ENCODE measurements around the gene TXNRD2. TPM values are rescaled to one million over a fixed set of nuclear protein-coding genes. Genes with fewer than 3 reads are reported as not detected.

TXNRD2 gene
- total RNA-seq, 1 donor from 2014 or later = 25.7 TPM

DNA sequence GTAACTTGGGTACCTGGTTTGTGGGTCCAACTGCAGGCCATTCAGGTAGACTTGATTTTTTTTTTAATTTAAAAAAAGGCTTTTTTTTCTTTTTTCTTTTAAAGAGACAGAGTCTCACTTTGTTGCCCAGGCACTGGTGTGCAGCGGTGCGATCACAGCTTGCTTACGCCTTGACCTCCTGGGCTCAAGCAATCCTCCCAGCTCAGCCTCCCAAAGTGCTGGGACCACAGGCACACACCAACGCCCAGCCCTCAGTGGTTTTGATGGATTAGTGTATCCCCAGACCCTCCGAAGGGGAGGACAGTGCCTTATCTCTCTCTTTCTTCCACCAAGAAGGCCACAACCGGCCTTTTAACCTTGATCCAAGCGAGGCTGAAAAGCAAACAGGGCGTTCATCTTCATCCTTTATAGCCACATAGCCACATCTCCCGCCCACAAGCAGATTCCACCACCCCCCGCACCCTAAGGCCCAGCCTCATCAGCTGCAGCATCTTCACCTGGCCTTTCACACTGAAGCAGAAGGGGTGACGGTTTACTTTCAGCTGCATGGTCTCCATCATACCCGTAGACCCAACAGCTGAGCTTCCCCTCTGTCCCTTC lies 17.6 kb downstream of the TXNRD2 start:
- H3K27ac Mint-ChIP-seq (ENCODE audit: unreplicated experiment) = no peak overlapping the region
- FAIRE-seq = no peak

DNA sequence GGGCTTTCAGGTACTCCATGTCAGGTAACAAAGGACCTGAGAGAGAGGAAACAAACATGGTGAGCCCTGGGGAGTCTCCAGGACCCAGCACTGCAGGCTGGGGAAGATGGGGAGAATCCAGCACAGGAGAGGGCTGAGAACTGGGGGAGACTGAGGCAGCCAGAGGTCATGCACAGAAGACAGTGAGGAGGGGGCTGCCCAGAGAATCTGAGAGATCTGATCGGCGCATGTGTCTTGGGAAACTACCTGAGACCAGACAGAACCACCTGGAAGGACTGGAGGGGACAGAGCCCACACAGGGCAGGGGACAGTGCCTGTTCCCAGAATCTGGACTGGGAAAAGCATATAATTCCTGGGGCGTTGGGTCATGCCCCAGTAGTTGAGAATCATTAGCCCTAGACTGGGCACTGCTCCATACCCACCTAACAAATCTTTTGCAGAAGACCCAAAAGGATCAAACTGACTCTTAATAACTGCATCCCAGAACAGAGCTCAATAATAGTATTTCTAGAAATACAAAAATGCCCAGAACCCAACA lies 20.0 kb downstream of the TXNRD2 start:
- Histone ChIP-seq H3K4me1 (ENCODE audit: insufficient read depth, low read length) (no peaks in the 10 kb centered on the region), H3K9ac (ENCODE audit: low read length) (no peak overlapping the region), H3K4me2 (ENCODE audit: low read length) (no peak overlapping the region), H2AFZ (ENCODE audit: low read depth, low read length) (no peak overlapping the region), H3K4me3 (ENCODE audit: insufficient read depth, low read depth, low read length) (no peak overlapping the region), H3K36me3 (ENCODE audit: insufficient read depth, low read length) (no peaks in the 10 kb centered on the region), H3K27ac (ENCODE audit: low read depth, low read length) (no peak overlapping the region), H3K27me3 (ENCODE audit: insufficient read depth, low read length) (no peaks in the 10 kb centered on the region), H3K9me3 (ENCODE audit: insufficient read depth, low read depth, low read length) (no peaks in the 10 kb centered on the region), H3K79me2 (ENCODE audit: insufficient read depth, low read length) (no peaks in the 10 kb centered on the region), H4K20me1 (ENCODE audit: insufficient read depth, low read length) (peaks cover 5% of the 10 kb centered on the region)
- Mint-ChIP-seq H3K9me3 (ENCODE audit: unreplicated experiment) (no peaks in the 10 kb centered on the region), H3K36me3 (ENCODE audit: low read depth, unreplicated experiment) (peaks cover 3% of the 10 kb centered on the region), H3K27ac (ENCODE audit: unreplicated experiment) (no peak overlapping the region), H3K27me3 (ENCODE audit: low read depth, unreplicated experiment) (peaks cover 10% of the 10 kb centered on the region), H3K4me3 (ENCODE audit: unreplicated experiment) (no peak overlapping the region), H3K4me1 (ENCODE audit: low read depth, unreplicated experiment) (no peaks in the 10 kb centered on the region)
- DNase-seq (ENCODE audit: low read depth) (no peak), FAIRE-seq (no peak)
- TF ChIP-seq, protein P1, sequence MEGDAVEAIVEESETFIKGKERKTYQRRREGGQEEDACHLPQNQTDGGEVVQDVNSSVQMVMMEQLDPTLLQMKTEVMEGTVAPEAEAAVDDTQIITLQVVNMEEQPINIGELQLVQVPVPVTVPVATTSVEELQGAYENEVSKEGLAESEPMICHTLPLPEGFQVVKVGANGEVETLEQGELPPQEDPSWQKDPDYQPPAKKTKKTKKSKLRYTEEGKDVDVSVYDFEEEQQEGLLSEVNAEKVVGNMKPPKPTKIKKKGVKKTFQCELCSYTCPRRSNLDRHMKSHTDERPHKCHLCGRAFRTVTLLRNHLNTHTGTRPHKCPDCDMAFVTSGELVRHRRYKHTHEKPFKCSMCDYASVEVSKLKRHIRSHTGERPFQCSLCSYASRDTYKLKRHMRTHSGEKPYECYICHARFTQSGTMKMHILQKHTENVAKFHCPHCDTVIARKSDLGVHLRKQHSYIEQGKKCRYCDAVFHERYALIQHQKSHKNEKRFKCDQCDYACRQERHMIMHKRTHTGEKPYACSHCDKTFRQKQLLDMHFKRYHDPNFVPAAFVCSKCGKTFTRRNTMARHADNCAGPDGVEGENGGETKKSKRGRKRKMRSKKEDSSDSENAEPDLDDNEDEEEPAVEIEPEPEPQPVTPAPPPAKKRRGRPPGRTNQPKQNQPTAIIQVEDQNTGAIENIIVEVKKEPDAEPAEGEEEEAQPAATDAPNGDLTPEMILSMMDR (IDR thresholded peaks at IDR 0.05; ENCODE audit: insufficient read depth, low read depth, low read length) = no peak
- no peak for TF ChIP-seq EZH2 (IDR thresholded peaks at IDR 0.05; ENCODE audit: insufficient read depth, low read length)

More for the DNA sequence above, 17.6 kb downstream of the TXNRD2 start:
- Mint-ChIP-seq H3K4me1 (ENCODE audit: low read depth, unreplicated experiment) (no peaks in the 10 kb centered on the region), H3K9me3 (ENCODE audit: unreplicated experiment) (no peaks in the 10 kb centered on the region), H3K27me3 (ENCODE audit: low read depth, unreplicated experiment) (peaks cover 10% of the 10 kb centered on the region), H3K36me3 (ENCODE audit: low read depth, unreplicated experiment) (peaks cover 7% of the 10 kb centered on the region), H3K4me3 (ENCODE audit: unreplicated experiment) (no peak overlapping the region)
- no peak overlapping the region for H3K4me3 ChIP-seq (ENCODE audit: insufficient read depth, low read depth, low read length)
- H3K36me3 ChIP-seq (ENCODE audit: insufficient read depth, low read length) = no peaks in the 10 kb centered on the region
- H3K9me3 ChIP-seq (ENCODE audit: insufficient read depth, low read depth, low read length) = no peaks in the 10 kb centered on the region
- peaks cover 5% of the 10 kb centered on the region for H4K20me1 ChIP-seq (ENCODE audit: insufficient read depth, low read length)
- H2AFZ ChIP-seq (ENCODE audit: low read depth, low read length) = no peak overlapping the region
- H3K27me3 ChIP-seq (ENCODE audit: insufficient read depth, low read length) = no peaks in the 10 kb centered on the region
- TF ChIP-seq, protein P1 (IDR thresholded peaks at IDR 0.05; ENCODE audit: insufficient read depth, low read depth, low read length) = no peak
- no peak for TF ChIP-seq EZH2 (IDR thresholded peaks at IDR 0.05; ENCODE audit: insufficient read depth, low read length)
- no peaks in the 10 kb centered on the region for H3K4me1 ChIP-seq (ENCODE audit: insufficient read depth, low read length)
- no peaks in the 10 kb centered on the region for H3K79me2 ChIP-seq (ENCODE audit: insufficient read depth, low read length)
- no peak overlapping the region for H3K9ac ChIP-seq (ENCODE audit: low read length)
- H3K27ac ChIP-seq (ENCODE audit: low read depth, low read length) = no peak overlapping the region
- no peak for DNase-seq (ENCODE audit: low read depth)
- no peak overlapping the region for H3K4me2 ChIP-seq (ENCODE audit: low read length)

DNA sequence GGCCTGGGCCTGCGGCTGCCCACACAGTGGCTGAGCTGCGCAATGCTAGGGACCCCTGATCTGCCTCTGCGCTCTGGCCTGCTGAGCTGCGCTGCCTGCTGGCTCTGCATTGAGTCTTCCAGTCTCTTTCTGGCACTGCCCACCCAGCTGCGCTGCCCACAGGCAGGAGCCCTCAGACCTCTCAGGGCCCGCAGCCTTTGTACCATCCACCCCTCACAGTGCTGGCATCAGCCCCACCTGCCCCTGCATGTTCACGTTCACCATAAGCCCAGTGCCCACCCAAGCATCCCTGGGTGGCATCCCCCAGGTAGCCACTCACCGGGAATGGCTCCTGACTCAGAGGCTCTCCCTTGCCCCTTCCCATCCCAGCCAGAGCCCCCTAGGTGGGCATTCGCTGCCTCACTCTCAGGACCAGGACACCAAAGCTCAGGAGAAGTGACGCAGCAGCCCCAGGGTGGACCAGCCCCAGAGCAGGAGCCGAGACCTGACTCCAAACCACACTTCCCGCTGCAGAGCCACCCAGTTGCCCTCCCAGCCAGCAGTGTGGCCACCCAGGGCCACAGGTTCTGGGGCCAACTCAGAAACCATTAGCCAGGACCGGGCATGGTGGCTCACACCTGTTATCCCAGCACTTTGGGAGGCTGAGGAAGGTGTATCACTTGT lies 21.8 kb downstream of the TXNRD2 start:
- H3K4me1 ChIP-seq (ENCODE audit: insufficient read depth, low read length) = no peaks in the 10 kb centered on the region
- Mint-ChIP-seq H3K27me3 (ENCODE audit: low read depth, unreplicated experiment) (peaks cover 14% of the 10 kb centered on the region), H3K27ac (ENCODE audit: unreplicated experiment) (no peak overlapping the region), H3K4me3 (ENCODE audit: unreplicated experiment) (no peak overlapping the region), H3K4me1 (ENCODE audit: low read depth, unreplicated experiment) (no peaks in the 10 kb centered on the region), H3K36me3 (ENCODE audit: low read depth, unreplicated experiment) (peaks cover 11% of the 10 kb centered on the region), H3K9me3 (ENCODE audit: unreplicated experiment) (peaks cover under 1% of the 10 kb centered on the region)
- no peak overlapping the region for H3K27ac ChIP-seq (ENCODE audit: low read depth, low read length)
- no peaks in the 10 kb centered on the region for H3K9me3 ChIP-seq (ENCODE audit: insufficient read depth, low read depth, low read length)
- no peaks in the 10 kb centered on the region for H3K79me2 ChIP-seq (ENCODE audit: insufficient read depth, low read length)
- H3K9ac ChIP-seq (ENCODE audit: low read length) = no peak overlapping the region
- H3K36me3 ChIP-seq (ENCODE audit: insufficient read depth, low read length) = no peaks in the 10 kb centered on the region
- TF ChIP-seq, protein P1 (IDR thresholded peaks at IDR 0.05; ENCODE audit: insufficient read depth, low read depth, low read length) = no peak
- no peaks in the 10 kb centered on the region for H3K27me3 ChIP-seq (ENCODE audit: insufficient read depth, low read length)
- no peak overlapping the region for H3K4me3 ChIP-seq (ENCODE audit: insufficient read depth, low read depth, low read length)
- no peak for FAIRE-seq
- peaks cover 5% of the 10 kb centered on the region for H4K20me1 ChIP-seq (ENCODE audit: insufficient read depth, low read length)
- no peak overlapping the region for H2AFZ ChIP-seq (ENCODE audit: low read depth, low read length)
- no peak overlapping the region for H3K4me2 ChIP-seq (ENCODE audit: low read length)
- no peak for DNase-seq (ENCODE audit: low read depth)
